Right lobe of liver (tissue), 6 donors: ENCODE results near the gene RHEB. TPM values are rescaled to one million over a fixed set of nuclear protein-coding genes. Genes with fewer than 3 reads are reported as not detected.

Experiments used
- ATAC-seq, 4 donors: fragments of 200-7000 bp; cut with Tn5 transposase; one replicate each; pipeline ENCODE4 v1.9.1; 2020; ENCODE audit warnings: mild to moderate bottlenecking in 4 of 4, moderate library complexity in 4 of 4
- DNase-seq, 3 donors: peaks; one replicate each; pipeline ENCODE4 v3.0.0-alpha.2; 2020
- H3K27ac ChIP-seq, 3 donors: fragments of 200-600 bp; one replicate each; pipeline ENCODE4 v1.8.0; 2022
- H3K27me3 ChIP-seq, 2 donors: fragments of 200-600 bp; one replicate each; pipeline ENCODE4 v1.8.0; 2022
- H3K36me3 ChIP-seq, 4 donors: fragments of 200-600 bp; sonication (generic) in 1 of 4; one replicate each; pipeline versions ENCODE4 v1.5.1 to v1.8.0; 2017 to 2022; ENCODE audit warnings: control low read depth in 1 of 4
- H3K4me1 ChIP-seq, 4 donors: fragments of 200-600 bp; sonication (generic) in 1 of 4; one replicate each; pipeline versions ENCODE4 v1.5.1 to v1.8.0; 2017 to 2022; ENCODE audit warnings: control low read depth in 1 of 4
- H3K4me3 ChIP-seq, 3 donors: fragments of 200-600 bp; one replicate each; pipeline ENCODE4 v1.8.0; 2022
- H3K9me3 ChIP-seq, 4 donors: fragments of 200-600 bp; sonication (generic) in 1 of 4; one replicate each; pipeline versions ENCODE4 v1.5.1 to v1.8.0; 2017 to 2022; ENCODE audit warnings: control low read depth in 1 of 4
- POLR2A ChIP-seq: fragments of 450-650 bp; IDR thresholded peaks from one replicate; pipeline ENCODE4 v1.6.1; 2017; ENCODE audit warnings: antibody characterized with exemption, mild to moderate bottlenecking
- WGBS: methylation state at CpG from one replicate; pipeline ENCODE4 v1.1.6; 2018; ENCODE audit warnings: low coverage, low lambda C conversion rate; ENCODE audit not compliant: insufficient coverage; ENCODE audit errors: missing lambda C conversion rate; 5-methylcytosine and 5-hydroxymethylcytosine counted together
- intact Hi-C, 2 donors: fragments of 100-400 bp; cut with DNase I; formaldehyde crosslinking; loops; one replicate each; pipeline versions ENCODE4 v1.11.2 to v1.14.1; 2022
- total RNA-seq, 6 experiments: library from RNA; depleted of rRNA in 2 of 6; stranded (reverse); fragments of >200 nt in 2 of 6; fragmentation: NEBNext Ultra II Directional in 3 of 6; extraction: Animal tissue kit (Norgen Biotek cat#: 25700) in 3 of 6; gene quantifications; one replicate each; pipeline versions ENCODE4 v1.1.0 to v1.2.4, GENCODE V29; 2016 to 2023
- TF ChIP-seq, protein P1 (sequence below), 4 donors: fragments of 200-600 bp in 3 of 4; fragments of 450-650 bp in 1 of 4; IDR thresholded peaks; one replicate each; pipeline versions ENCODE4 v1.5.1 to v1.8.0; 2016 to 2022; ENCODE audit warnings: antibody characterized with exemption in 4 of 4, mild to moderate bottlenecking in 2 of 4
- donor health status: DM: no; HTN: yes; CAD: no.
- donor health status: DM: no; HTN: no; CAD: no.
- donor health status: DM: no; HTN: no; CAD: no.
- donor health status: DM: no; HTN: yes; CAD: no.
- donor health status: DM: no; HTN: yes; CAD: no.

RHEB gene
- total RNA-seq, 6 experiments from 2014 or later, result 33.4 to 55.3 (median 49.7) TPM

DNA sequence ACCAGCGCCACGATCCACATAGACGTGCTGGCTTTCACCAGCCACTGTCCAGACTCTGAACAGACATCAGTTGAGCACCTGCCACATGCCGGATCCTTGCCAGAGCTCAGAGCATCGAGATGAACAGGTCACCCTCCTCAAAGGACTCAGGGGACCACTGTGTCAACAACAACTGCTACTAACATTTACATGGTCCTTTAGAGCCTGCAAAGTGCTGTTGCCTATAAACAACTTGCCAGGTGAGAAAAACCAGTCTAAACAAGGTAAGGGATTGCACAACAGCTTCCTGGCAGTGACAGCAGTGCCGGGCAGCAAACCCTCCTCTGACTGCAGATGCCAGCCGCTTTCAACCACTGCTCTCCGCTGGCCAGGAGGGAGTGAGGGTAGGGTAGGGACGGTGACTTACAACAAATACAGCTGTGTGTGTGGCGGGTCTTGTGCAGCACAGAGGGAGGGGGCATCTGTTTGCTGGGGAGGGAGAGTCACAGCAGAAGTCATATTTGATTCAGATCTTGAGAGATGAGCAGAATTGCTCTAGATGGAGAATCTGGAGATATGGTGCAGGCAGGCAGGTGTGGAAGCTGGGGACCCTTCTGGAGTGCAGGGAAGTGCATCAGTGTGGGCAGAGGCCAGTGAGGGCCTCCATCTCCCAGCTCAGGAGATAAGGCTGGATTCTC lies 32.8 kb upstream of the RHEB start:
- H3K27me3 ChIP-seq, result no peaks in the 10 kb centered on the region
- peaks cover 0 to 11% (median 5%) of the 10 kb centered on the region in 4 donors for H3K4me1 ChIP-seq
- H3K9me3 ChIP-seq, result no peaks in the 10 kb centered on the region
- peaks cover 0 to 13% (median 5%) of the 10 kb centered on the region in 4 donors for H3K36me3 ChIP-seq
- DNase-seq (peak; percentile 79 to 86 (median 85)), ATAC-seq (peak; percentile 95 to 96 (median 96))
- intact Hi-C loops, result no loop called here
- TF ChIP-seq POLR2A, result no peak
- TF ChIP-seq, protein P1, sequence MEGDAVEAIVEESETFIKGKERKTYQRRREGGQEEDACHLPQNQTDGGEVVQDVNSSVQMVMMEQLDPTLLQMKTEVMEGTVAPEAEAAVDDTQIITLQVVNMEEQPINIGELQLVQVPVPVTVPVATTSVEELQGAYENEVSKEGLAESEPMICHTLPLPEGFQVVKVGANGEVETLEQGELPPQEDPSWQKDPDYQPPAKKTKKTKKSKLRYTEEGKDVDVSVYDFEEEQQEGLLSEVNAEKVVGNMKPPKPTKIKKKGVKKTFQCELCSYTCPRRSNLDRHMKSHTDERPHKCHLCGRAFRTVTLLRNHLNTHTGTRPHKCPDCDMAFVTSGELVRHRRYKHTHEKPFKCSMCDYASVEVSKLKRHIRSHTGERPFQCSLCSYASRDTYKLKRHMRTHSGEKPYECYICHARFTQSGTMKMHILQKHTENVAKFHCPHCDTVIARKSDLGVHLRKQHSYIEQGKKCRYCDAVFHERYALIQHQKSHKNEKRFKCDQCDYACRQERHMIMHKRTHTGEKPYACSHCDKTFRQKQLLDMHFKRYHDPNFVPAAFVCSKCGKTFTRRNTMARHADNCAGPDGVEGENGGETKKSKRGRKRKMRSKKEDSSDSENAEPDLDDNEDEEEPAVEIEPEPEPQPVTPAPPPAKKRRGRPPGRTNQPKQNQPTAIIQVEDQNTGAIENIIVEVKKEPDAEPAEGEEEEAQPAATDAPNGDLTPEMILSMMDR (IDR thresholded peaks at IDR 0.05), result no peak
- WGBS, result 18% methylated on average over 6 of the region's 10 CpGs
- peak overlapping the region; percentile 0 to 54 (median 51) for H3K27ac ChIP-seq
- no peak overlapping the region for H3K4me3 ChIP-seq

DNA sequence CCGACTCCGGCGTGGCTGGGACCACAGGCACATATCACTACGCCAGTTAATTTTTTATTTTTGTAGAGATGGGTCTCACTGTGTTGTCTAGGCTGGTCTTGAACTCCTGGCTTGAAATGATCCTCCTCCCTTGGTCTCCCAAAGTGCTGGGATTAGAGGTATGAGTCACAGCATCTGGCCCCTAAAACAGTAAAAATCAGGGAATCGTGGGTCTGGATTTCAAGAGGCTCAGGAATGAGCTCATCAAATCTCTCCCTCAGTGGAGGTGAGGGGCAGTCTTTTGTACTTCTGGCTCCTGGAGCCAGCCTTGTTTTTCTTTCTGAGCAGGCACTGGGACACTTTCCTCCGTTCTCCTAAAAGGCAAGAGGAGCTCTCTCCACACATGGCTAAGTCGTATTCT lies 32.1 kb upstream of the RHEB start:
- Histone ChIP-seq H3K4me3 (no peak overlapping the region), H3K27ac (peak overlapping the region; percentile 0 to 54 (median 51)), H3K27me3 (no peaks in the 10 kb centered on the region), H3K36me3 (peaks cover 0 to 7% (median 2%) of the 10 kb centered on the region in 4 donors), H3K4me1 (peaks cover 0 to 11% (median 5%) of the 10 kb centered on the region in 4 donors), H3K9me3 (no peaks in the 10 kb centered on the region)
- ATAC-seq, result no peak
- intact Hi-C loops, result no loop called here
- TF ChIP-seq, protein P1 (IDR thresholded peaks at IDR 0.05), result no peak
- no peak for TF ChIP-seq POLR2A
- no peak for DNase-seq
- WGBS, result 81% methylated on average over 6 of the region's 7 CpGs

DNA sequence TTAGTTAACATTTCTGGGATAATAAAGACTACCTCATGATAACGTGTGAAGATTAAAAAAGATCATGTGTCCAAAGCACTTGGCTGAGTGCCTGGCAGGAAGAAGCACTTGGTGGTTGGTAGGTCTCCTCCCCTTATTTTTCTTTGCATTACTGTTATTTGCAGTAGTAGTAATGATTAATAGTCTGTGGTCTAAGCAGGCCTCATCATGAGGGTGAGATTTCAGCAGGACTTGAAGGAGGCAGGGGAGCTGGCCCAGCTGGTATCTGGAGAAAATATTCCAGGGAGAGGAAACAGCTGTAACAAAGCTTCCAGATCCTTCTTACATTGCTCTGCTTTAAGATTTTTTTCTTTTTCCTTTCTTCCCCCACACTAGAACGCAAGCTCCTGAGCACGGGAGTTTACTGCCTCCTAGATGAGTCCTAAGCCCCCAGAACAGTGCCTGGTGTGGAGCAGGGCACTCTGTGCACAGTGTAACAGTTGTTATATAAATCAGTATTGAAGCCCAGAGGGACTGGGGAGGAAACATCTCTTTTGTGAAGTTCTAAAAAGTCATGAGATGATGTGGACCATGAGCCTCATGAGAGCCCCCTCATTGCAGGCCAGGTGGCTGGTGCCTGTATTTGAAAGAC lies 31.1 kb upstream of the RHEB start:
- Histone ChIP-seq H3K9me3 (no peaks in the 10 kb centered on the region), H3K4me3 (no peak overlapping the region), H3K27me3 (no peaks in the 10 kb centered on the region), H3K27ac (no peak overlapping the region), H3K4me1 (peaks cover 0 to 11% (median 5%) of the 10 kb centered on the region in 4 donors), H3K36me3 (no peaks in the 10 kb centered on the region)
- TF ChIP-seq POLR2A, result no peak
- TF ChIP-seq, protein P1 (IDR thresholded peaks at IDR 0.05), result no peak
- 28% methylated on average over 3 of the region's 3 CpGs for WGBS
- DNase-seq (peak in 1 of 3 donors; percentile 47), ATAC-seq (peak in 1 of 4 donors; percentile 29)
- intact Hi-C loops, result no loop called here

DNA sequence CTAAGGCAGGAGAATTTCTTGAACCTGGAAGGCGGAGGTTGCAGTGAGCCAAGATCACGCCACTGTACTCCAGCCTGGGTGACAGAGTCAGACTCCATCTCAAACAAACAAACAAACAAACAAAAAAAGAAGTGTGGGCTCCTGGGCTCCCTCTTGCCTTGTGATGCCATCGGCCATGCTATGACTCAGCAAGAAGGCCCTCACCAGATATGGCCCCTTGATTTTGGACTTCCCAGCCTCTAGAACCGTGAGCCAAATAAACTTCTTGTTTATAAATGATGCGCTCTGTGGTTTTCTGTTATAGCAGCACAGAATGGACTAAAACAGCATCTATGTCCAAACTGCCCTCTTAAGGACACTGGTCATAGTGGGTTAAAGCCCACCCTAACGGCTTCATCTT lies 29.9 kb upstream of the RHEB start:
- no peak for TF ChIP-seq POLR2A
- TF ChIP-seq, protein P1 (IDR thresholded peaks at IDR 0.05), result no peak
- H3K36me3 ChIP-seq, result no peaks in the 10 kb centered on the region
- DNase-seq (no peak), ATAC-seq (no peak)
- WGBS, result 91% methylated on average over 6 of the region's 6 CpGs
- intact Hi-C loops, result no loop called here
- H3K27ac ChIP-seq, result no peak overlapping the region
- no peak overlapping the region for H3K4me3 ChIP-seq
- no peaks in the 10 kb centered on the region for H3K27me3 ChIP-seq
- H3K4me1 ChIP-seq, result peaks cover 0 to 11% (median 5%) of the 10 kb centered on the region in 4 donors
- no peaks in the 10 kb centered on the region for H3K9me3 ChIP-seq
